Small intestine (tissue), 7 donors: ENCODE results near the gene EEIG1. TPM values are rescaled to one million over a fixed set of nuclear protein-coding genes. Genes with fewer than 3 reads are reported as not detected.

Experiments
- DNase-seq, 2 donors: peaks; one replicate each; pipeline versions ENCODE4 v3.0.0 to v3.0.0-alpha.2; 2013
- FAIRE-seq: peaks from 2 replicates; lab custom pipeline; 2012; peaks lifted over from hg19 to GRCh38; lab: Jason Lieb, UNC
- H3K27ac ChIP-seq, 3 donors: one replicate each; pipeline ENCODE4 v1.5.1; 2013; ENCODE audit warnings: low read length in 2 of 3, mild to moderate bottlenecking in 2 of 3, control low read depth in 1 of 3, inconsistent platforms in 1 of 3, low read depth in 1 of 3, moderate library complexity in 1 of 3
- H3K27me3 ChIP-seq, 3 donors: one replicate each; pipeline ENCODE4 v1.6.1; 2013; ENCODE audit warnings: low read length in 3 of 3, inconsistent platforms in 1 of 3; ENCODE audit not compliant: control insufficient read depth in 3 of 3, insufficient read depth in 3 of 3
- H3K36me3 ChIP-seq, 3 donors: one replicate each; pipeline ENCODE4 v1.6.1; 2013; ENCODE audit warnings: low read length in 3 of 3, inconsistent platforms in 1 of 3, low read depth in 1 of 3, mild to moderate bottlenecking in 1 of 3, moderate library complexity in 1 of 3; ENCODE audit not compliant: control insufficient read depth in 3 of 3, insufficient read depth in 2 of 3
- H3K4me1 ChIP-seq, 3 donors: one replicate each; pipeline ENCODE4 v1.6.1; 2013; ENCODE audit warnings: low read length in 2 of 3, inconsistent platforms in 1 of 3, low read depth in 1 of 3, mild to moderate bottlenecking in 1 of 3, moderate library complexity in 1 of 3; ENCODE audit not compliant: control insufficient read depth in 3 of 3, insufficient read depth in 2 of 3
- H3K4me3 ChIP-seq, 3 donors: one replicate each; pipeline ENCODE4 v1.5.1; 2013; ENCODE audit warnings: low read length in 3 of 3, control low read depth in 1 of 3, inconsistent platforms in 1 of 3, low read depth in 1 of 3, mild to moderate bottlenecking in 1 of 3, moderate library complexity in 1 of 3
- H3K9me3 ChIP-seq, 2 donors: one replicate each; pipeline ENCODE4 v1.6.1; 2013; ENCODE audit warnings: low read depth in 1 of 2, low read length in 1 of 2; ENCODE audit not compliant: control insufficient read depth in 2 of 2, insufficient read depth in 1 of 2
- WGBS, 3 donors: extraction: QIAGEN DNeasy Blood & Tissue Kit; methylation state at CpG; one replicate each; pipeline ENCODE4 v1.1.7; 2013; 5-methylcytosine and 5-hydroxymethylcytosine counted together
- polyA plus RNA-seq, 4 donors: library from polyadenylated mRNA; stranded (reverse) in 3 of 4; unstranded in 1 of 4; fragments of 200-250 nt in 3 of 4; fragments of 120-200 nt in 1 of 4; gene quantifications; one replicate each; pipeline versions ENCODE4 v1.2.1 to v1.2.3, GENCODE V29; 2013
- donor health status: healthy with polysubstance abuse.
- donor health status: control.
- donor health status: control.
- donor health status: Bipolar disorder and iron deficiency.
- donor health status: healthy.

Gene EEIG1
- polyA plus RNA-seq, 4 donors: 43.9 to 123 (median 58.9) TPM

DNA sequence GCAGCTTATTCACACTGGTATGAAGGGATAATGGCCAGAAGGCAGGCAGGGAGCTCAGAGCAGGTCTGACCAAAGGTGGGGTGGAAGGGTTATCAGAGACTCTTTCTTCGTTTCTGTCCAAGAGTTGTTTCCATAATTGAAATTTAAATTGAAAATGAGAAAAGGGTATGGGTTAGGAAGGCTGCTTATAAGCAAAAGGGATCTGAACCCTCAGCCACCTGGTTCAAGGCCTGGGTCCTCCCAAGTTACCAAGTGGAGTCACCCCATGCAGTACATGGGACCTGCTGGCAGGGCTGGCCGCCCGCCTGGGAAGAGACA lies 17.8 kb downstream of the EEIG1 start:
- peak overlapping the region; percentile 25 to 46 (median 43) for H3K27ac ChIP-seq
- H3K9me3 ChIP-seq: no peaks in the 10 kb centered on the region
- peaks cover 24 to 68% (median 40%) of the 10 kb centered on the region in 3 donors for H3K4me1 ChIP-seq
- 44 to 56% (median 55%) methylated on average over 3 of the region's 3 CpGs for WGBS, 3 donors
- DNase-seq (no peak), FAIRE-seq (no peak)
- no peak overlapping the region for H3K4me3 ChIP-seq
- no peaks in the 10 kb centered on the region for H3K27me3 ChIP-seq
- peaks cover 0 to 68% (median 0%) of the 10 kb centered on the region in 3 donors for H3K36me3 ChIP-seq

DNA sequence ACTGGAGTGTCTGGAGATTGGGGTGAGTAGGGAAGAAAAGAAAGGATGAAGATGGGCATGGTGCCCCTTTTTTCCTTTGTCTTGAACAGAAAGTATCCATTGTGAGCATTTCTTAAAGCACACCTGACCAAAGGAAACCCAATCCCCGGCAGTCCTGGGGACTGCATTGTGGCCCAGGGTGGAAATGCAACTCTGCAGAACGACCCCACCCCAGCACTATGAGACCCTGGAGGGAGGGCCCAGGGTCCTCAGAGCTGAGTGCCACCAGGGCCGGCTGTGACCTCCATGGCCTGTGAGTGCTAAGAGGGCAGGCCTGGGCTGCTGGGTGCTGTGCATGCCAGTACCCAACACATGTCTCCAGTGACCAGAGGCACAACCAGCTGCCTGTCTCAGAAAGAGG lies 18.5 kb downstream of the EEIG1 start:
- peaks cover 0 to 63% (median 0%) of the 10 kb centered on the region in 3 donors for H3K36me3 ChIP-seq
- DNase-seq (no peak), FAIRE-seq (no peak)
- no peaks in the 10 kb centered on the region for H3K9me3 ChIP-seq
- peak overlapping the region in 2 of 3 donors; percentile 36 to 53 for H3K27ac ChIP-seq
- H3K27me3 ChIP-seq: no peaks in the 10 kb centered on the region
- WGBS, 3 donors: 50 to 63% (median 54%) methylated on average over 3 of the region's 3 CpGs
- peaks cover 20 to 61% (median 34%) of the 10 kb centered on the region in 3 donors for H3K4me1 ChIP-seq
- H3K4me3 ChIP-seq: no peak overlapping the region

GRCh38 chr9:127961613-127962155 lies 19.1 kb downstream of the EEIG1 start:
- Histone ChIP-seq H3K4me1 (peaks cover 15 to 57% (median 28%) of the 10 kb centered on the region in 3 donors), H3K4me3 (no peak overlapping the region), H3K9me3 (no peaks in the 10 kb centered on the region), H3K27me3 (no peaks in the 10 kb centered on the region), H3K27ac (no peak overlapping the region), H3K36me3 (peaks cover 0 to 57% (median 0%) of the 10 kb centered on the region in 3 donors)
- FAIRE-seq: no peak
- 92 to 94% (median 92%) methylated on average over 13 of the region's 13 CpGs for WGBS, 3 donors
- no peak for DNase-seq

DNA sequence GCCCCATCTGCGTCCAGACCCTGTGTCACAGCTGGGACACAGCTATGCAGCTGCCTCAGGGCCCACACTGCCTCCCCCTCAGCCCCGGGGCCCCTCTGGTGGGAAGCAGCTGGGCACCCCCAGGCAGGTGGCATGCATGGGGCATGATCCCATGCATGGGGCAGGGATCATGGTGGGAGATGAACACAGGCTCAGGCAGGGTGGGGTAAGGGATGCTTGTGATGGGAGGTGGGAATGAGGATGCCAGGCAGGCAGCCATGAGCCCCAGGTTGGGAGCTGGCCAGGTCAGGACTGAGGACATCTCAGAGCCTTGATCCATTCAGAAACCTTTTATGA lies 19.7 kb downstream of the EEIG1 start:
- Histone ChIP-seq H3K4me3 (no peak overlapping the region), H3K36me3 (peaks cover 0 to 52% (median 0%) of the 10 kb centered on the region in 3 donors), H3K4me1 (peaks cover 12 to 57% (median 22%) of the 10 kb centered on the region in 3 donors), H3K27ac (peak overlapping the region; percentile 65 to 85 (median 78)), H3K27me3 (no peaks in the 10 kb centered on the region), H3K9me3 (no peaks in the 10 kb centered on the region)
- WGBS, 3 donors: 69 to 100% (median 85%) methylated on average over 2 of the region's 2 CpGs
- DNase-seq: no peak
- FAIRE-seq: no peak

DNA sequence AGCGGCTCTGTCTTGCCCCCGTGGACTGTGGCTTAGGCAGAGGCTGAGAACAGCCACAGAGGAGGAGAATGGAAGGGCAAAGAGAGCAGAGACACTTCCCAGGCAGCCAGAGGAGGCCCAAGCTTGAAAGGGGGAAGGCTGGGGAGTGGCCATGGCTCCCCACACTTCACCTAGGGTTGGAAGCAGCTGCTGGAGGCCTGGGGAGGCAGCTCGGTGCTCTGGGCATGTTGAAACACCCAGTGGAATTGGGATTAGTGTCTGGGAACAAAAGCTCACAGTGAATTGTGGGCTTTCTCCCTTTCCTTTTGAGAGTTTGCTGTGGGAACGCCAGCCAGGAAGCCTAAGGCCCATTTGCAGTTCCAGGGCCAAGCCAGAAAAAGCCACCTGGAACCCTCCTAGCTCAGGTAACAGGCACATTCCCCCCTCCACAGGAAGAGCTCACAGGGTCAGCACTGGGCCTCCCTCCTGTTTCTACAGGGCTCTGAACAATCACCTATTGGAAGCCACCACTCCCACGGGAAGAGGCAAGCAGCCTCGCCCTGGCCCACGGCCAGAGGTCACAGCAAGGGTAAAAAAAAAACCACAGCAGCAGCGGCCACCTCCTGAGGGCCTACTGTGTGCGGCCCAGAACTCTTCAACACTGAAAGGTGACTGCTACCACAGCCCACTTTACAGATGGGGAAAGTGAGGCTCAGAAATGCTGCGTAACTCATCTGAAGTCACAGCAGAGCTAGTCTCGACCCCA lies 20.2 kb downstream of the EEIG1 start:
- Histone ChIP-seq H3K36me3 (peaks cover 0 to 49% (median 0%) of the 10 kb centered on the region in 3 donors), H3K27ac (peak overlapping the region; percentile 65 to 85 (median 78)), H3K9me3 (no peaks in the 10 kb centered on the region), H3K27me3 (no peaks in the 10 kb centered on the region), H3K4me3 (no peak overlapping the region), H3K4me1 (peaks cover 11 to 57% (median 23%) of the 10 kb centered on the region in 3 donors)
- no peak for FAIRE-seq
- DNase-seq: peak in 1 of 2 donors; percentile 55
- 32 to 45% (median 33%) methylated on average over 11 of the region's 11 CpGs for WGBS, 3 donors

GRCh38 chr9:127959841-127960409 lies 20.9 kb downstream of the EEIG1 start:
- Histone ChIP-seq H3K36me3 (peaks cover 0 to 49% (median 0%) of the 10 kb centered on the region in 3 donors), H3K9me3 (no peaks in the 10 kb centered on the region), H3K4me3 (no peak overlapping the region), H3K4me1 (peaks cover 11 to 57% (median 22%) of the 10 kb centered on the region in 3 donors), H3K27ac (peak overlapping the region; percentile 65 to 85 (median 78)), H3K27me3 (no peaks in the 10 kb centered on the region)
- no peak for DNase-seq
- WGBS, 3 donors: 82 to 93% (median 87%) methylated on average over 2 of the region's 2 CpGs
- no peak for FAIRE-seq

DNA sequence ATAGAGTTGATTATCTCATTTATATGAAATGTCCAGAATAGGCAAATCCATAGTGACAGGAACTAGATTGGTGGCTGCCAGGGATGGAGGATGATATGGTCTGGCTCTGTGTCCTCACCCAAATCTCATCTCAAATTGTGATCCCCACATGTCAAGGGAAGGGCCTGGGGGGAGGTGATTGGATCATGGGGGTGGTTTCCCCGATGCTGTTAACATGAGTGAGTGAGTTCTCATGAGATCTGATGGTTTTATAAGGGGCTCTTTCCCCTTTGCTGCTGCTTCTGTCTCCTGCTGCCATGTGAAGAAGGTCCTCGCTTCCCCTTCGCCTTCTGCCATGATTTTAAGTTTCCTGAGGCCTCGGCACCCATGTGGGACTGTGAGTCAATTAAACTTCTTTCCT lies 21.4 kb downstream of the EEIG1 start:
- no peak for DNase-seq
- Histone ChIP-seq H3K27ac (peak overlapping the region in 1 of 3 donors; percentile 12), H3K9me3 (no peaks in the 10 kb centered on the region), H3K27me3 (no peaks in the 10 kb centered on the region), H3K4me3 (no peak overlapping the region), H3K36me3 (peaks cover 0 to 51% (median 0%) of the 10 kb centered on the region in 3 donors), H3K4me1 (peaks cover 12 to 59% (median 28%) of the 10 kb centered on the region in 3 donors)
- WGBS, 3 donors: 90 to 100% (median 93%) methylated on average over 4 of the region's 4 CpGs
- FAIRE-seq: no peak

DNA sequence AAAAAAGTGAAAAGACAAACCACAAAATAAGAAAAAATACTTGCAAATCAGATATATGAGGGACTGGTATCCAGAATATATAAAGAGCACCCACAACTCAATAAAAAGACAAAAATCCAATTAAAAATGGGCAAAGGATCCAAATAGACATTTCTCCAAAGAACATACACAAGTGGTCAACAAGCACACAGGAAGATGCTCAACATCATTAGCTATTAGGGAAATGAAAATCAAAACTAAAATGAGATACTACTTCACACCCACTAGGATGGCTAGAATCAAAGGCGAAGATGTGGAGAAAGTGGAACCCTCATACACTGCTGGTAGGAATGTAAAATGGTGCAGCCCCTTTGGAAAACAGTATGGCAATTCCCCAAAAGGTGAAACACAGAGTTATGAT lies 22.1 kb downstream of the EEIG1 start:
- H3K27me3 ChIP-seq: no peaks in the 10 kb centered on the region
- 93 to 100% (median 97%) methylated on average over 1 of the region's 1 CpG for WGBS, 3 donors
- H3K36me3 ChIP-seq: peaks cover 0 to 50% (median 0%) of the 10 kb centered on the region in 3 donors
- H3K4me1 ChIP-seq: peaks cover 16 to 59% (median 32%) of the 10 kb centered on the region in 3 donors
- FAIRE-seq (no peak), DNase-seq (no peak)
- H3K27ac ChIP-seq: no peak overlapping the region
- no peak overlapping the region for H3K4me3 ChIP-seq
- H3K9me3 ChIP-seq: no peaks in the 10 kb centered on the region
